ENCODE measurements around the gene TP53I13. TPM values are rescaled to one million over a fixed set of nuclear protein-coding genes. Genes with fewer than 3 reads are reported as not detected.

The TP53I13 gene
- total RNA-seq, 1 experiment from 2014 or later: 28.1 TPM

GRCh38 chr17:29571486-29571882 is 3.0 kb downstream of the TP53I13 start:
- H3K18ac ChIP-seq (ENCODE audit: insufficient read length, low read depth, low read length): no peak overlapping the region
- peaks cover 21% of the 10 kb centered on the region for H3K27me3 Mint-ChIP-seq (ENCODE audit: low read depth)
- peaks cover 1% of the 10 kb centered on the region for H4K20me1 ChIP-seq (ENCODE audit: control insufficient read depth, insufficient read depth, insufficient read length)
- no peak overlapping the region for H3K14ac ChIP-seq (ENCODE audit: insufficient read depth, low read length)
- TF ChIP-seq CTCF (conservative IDR thresholded peaks at IDR 0.05): no peak
- no peaks in the 10 kb centered on the region; the same call in 1 of the 2 replicates for H3K27me3 ChIP-seq (ENCODE audit: insufficient read depth, low read length)
- H3K27ac ChIP-seq (ENCODE audit: insufficient read length, low read depth, low read length): no peak overlapping the region
- peaks cover 23% of the 10 kb centered on the region for H3K23me2 ChIP-seq (ENCODE audit: insufficient read length, low read depth, low read length, poor library complexity, severe bottlenecking)
- H4K91ac ChIP-seq (ENCODE audit: insufficient read length, low read depth, low read length): no peak overlapping the region
- H2BK15ac ChIP-seq (ENCODE audit: low read depth, low read length): no peak overlapping the region
- no peak overlapping the region for H2AFZ ChIP-seq (ENCODE audit: low read length)
- no peaks in the 10 kb centered on the region for H3K79me1 ChIP-seq (ENCODE audit: insufficient read depth, low read depth, low read length, poor library complexity, severe bottlenecking)
- no peaks in the 10 kb centered on the region for H3K9me3 ChIP-seq (ENCODE audit: control insufficient read depth, low read depth, low read length)
- H4K8ac ChIP-seq (replicated peaks; ENCODE audit: insufficient read length, low read depth, low read length): no peak overlapping the region
- H3K27ac Mint-ChIP-seq: no peak overlapping the region
- no peak overlapping the region for H3K4ac ChIP-seq (ENCODE audit: low read depth, low read length)
- no peak overlapping the region for H2BK20ac ChIP-seq (ENCODE audit: low read depth, low read length, poor library complexity, severe bottlenecking)
- no peak overlapping the region for H3K4me3 Mint-ChIP-seq
- H2AK5ac ChIP-seq (ENCODE audit: insufficient read length, low read length): no peak overlapping the region
- H3K9me3 Mint-ChIP-seq: no peaks in the 10 kb centered on the region; a peak in 1 of 5 replicates
- H3K4me1 ChIP-seq (ENCODE audit: insufficient read depth, low read length): no peaks in the 10 kb centered on the region
- H3K4me1 Mint-ChIP-seq: peaks cover 8 to 15% of the 10 kb centered on the region in 2 experiments
- no peak overlapping the region for H4K5ac ChIP-seq (ENCODE audit: insufficient read length, low read depth, low read length)
- no CpG with 5 or more reads among the region's 6 CpGs for WGBS (ENCODE audit: extremely low coverage, insufficient read length, low lambda C conversion rate)
- H3K4me2 ChIP-seq (ENCODE audit: insufficient read depth, insufficient read length, low read length): no peak overlapping the region
- no peak overlapping the region for H2BK5ac ChIP-seq (ENCODE audit: insufficient read length, low read length)
- H3K23ac ChIP-seq (ENCODE audit: insufficient read length, low read depth, low read length): no peak overlapping the region
- no peak overlapping the region for H3K56ac ChIP-seq (ENCODE audit: insufficient read length, low read depth, low read length)
- H3K9ac ChIP-seq (ENCODE audit: extremely low read depth, insufficient read length, low read length): no peak overlapping the region
- no peak overlapping the region for H2BK120ac ChIP-seq (ENCODE audit: low read depth, low read length, poor library complexity, severe bottlenecking)
- no peak overlapping the region for H3T11ph ChIP-seq (ENCODE audit: low read length)
- no peaks in the 10 kb centered on the region for H3K79me2 ChIP-seq (ENCODE audit: insufficient read depth, low read length)
- DNase-seq: no peak
- H2BK12ac ChIP-seq (ENCODE audit: insufficient read length, low read depth, low read length): no peak overlapping the region
- peaks cover 10 to 33% (median 25%) of the 10 kb centered on the region in 3 experiments; a peak in 6 of 7 replicates for H3K36me3 Mint-ChIP-seq (ENCODE audit: insufficient read depth in 1 of 3, low read depth in 3 of 3)

Data from H9 (cell line).